ENCODE results near the gene IGSF9B.

Gene IGSF9B

DNA sequence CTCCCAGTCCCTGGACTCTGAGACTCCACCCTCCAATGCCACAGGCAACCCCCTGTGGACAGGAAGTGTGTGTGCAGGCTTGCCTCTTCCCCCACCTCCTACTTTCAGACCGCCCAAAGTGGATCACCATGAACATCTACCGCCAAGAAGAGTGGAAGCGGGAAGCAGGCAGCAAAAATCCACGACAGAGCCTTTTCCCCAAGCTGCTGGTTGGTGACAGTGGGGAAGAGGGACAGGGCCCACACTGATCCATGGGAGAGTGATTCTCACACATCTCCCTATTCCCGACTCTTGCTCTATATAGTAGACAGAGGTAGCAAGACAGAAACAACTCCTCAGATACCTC, 58.0 kb downstream of the IGSF9B start:
- H3K4me3 ChIP-seq (ENCODE audit: control insufficient read depth, low read depth, low read length) = no peak overlapping the region
- no peak for DNase-seq (ENCODE audit: low read depth)
- no peak for TF ChIP-seq CTCF (conservative IDR thresholded peaks at IDR 0.05; ENCODE audit: control insufficient read depth, insufficient read depth, low read depth, low read length)

DNA sequence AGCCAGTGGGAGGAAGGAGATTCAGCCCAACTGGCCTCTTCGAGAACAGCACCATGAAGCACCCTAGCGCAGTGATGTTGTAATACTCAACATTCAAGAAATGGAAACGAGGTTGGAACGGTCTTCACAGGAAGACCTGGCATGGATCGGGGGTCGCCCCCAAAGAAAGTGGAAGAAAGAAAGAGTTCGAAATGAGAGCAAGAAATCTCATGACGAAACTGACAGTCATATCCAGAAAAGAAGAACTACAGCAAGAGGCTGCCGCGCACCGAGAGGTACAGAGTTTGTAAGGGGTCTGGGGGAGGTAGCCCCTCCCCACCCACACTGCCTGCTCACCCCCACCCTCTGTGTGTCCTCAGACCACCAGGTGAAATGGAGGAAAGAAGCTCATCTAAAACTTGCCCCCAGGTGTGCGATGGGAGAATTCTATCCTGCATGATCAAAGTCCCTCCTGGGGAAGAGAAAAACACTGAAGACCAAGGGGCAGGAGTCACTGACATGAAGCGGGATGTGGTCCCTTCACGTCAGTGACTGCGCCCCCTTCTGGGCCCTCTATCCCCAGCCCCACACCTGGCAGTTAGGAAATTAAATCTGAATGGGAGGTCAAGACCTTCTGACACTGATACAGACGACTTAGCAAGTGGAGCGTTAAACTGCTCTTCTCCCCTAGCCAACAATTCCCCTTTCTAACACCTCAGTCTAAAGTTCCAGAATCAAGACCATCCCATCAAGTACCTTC, 58.6 kb downstream of the IGSF9B start:
- H3K4me3 ChIP-seq (ENCODE audit: control insufficient read depth, low read depth, low read length) = no peak overlapping the region
- DNase-seq (ENCODE audit: low read depth) = no peak
- no peak for TF ChIP-seq CTCF (conservative IDR thresholded peaks at IDR 0.05; ENCODE audit: control insufficient read depth, insufficient read depth, low read depth, low read length)

DNA sequence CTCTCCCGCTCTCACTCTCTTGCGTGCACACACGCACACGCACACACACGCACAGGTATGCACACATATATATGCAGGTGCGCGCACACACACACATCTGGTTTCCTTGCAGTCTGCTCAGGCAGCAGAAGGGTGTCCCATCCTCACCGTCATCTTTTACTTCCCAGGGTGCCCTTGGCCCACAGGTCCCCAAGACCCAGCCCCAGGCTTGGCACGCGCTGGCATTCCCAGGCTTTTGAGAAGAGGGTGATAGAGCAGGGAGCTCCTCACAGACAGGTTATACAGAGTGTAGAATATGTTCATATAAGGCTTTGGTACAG, 59.5 kb downstream of the IGSF9B start:
- DNase-seq (ENCODE audit: low read depth) = no peak
- H3K4me3 ChIP-seq (ENCODE audit: control insufficient read depth, low read depth, low read length) = no peak overlapping the region
- TF ChIP-seq CTCF (conservative IDR thresholded peaks at IDR 0.05; ENCODE audit: control insufficient read depth, insufficient read depth, low read depth, low read length) = no peak

DNA sequence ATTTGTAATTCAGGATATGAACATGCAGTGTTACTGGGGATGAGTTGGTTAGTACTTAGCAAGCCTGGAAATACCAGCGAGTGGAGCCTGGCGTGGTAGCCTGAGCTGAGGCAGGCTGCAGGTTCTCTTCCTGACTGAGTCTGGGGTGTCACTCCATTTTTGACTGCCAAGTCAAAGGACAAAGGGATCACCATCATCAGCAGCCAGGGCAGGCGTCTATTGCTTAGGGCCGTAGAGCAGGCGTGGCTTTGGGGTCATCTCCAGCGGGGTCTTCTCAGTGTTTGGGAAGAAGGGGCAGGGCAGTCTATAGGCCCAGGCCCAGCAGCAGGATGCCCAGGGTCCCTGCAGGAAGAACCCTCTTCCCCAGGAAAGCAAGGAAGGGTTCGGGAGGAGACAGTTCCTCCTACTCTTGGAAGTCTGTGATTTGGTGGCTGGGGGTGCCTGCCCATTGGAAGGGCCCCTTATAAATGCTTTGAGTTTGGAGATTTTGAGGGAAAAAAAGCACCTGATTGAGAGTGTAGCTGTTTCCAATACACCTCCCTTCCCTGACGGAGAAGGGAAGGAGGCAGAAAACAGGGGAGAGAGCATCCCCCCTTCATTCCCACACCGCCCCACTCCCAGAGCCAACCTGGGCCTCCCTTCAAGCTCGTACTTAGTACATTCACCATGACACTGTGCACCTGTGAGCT, 60.0 kb downstream of the IGSF9B start:
- DNase-seq (ENCODE audit: low read depth) = no peak
- no peak for TF ChIP-seq CTCF (conservative IDR thresholded peaks at IDR 0.05; ENCODE audit: control insufficient read depth, insufficient read depth, low read depth, low read length)
- H3K4me3 ChIP-seq (ENCODE audit: control insufficient read depth, low read depth, low read length) = no peak overlapping the region

GRCh38 chr11:133896028-133896427, 60.7 kb downstream of the IGSF9B start:
- H3K4me3 ChIP-seq (ENCODE audit: control insufficient read depth, low read depth, low read length) = no peak overlapping the region
- no peak for DNase-seq (ENCODE audit: low read depth)
- no peak for TF ChIP-seq CTCF (conservative IDR thresholded peaks at IDR 0.05; ENCODE audit: control insufficient read depth, insufficient read depth, low read depth, low read length)

DNA sequence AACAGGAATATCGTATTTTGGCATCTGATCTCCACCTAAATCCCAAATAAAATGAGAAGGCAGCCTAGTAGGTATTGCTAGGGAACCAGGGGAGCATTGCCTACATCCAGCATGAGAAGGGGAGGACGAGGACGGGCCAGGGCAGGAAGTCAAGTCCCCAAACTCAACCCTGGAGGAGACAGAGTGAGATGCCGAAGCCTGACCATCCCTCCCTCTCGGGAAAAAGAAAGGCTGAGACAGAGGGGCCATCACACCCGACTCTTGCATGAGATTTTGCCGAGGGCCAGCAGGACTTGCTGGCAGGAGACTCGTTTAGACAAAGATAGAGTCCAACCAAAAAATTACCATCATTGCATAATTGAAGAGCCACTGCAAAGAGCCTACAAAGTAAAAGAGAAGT, 61.2 kb downstream of the IGSF9B start:
- no peak for TF ChIP-seq CTCF (conservative IDR thresholded peaks at IDR 0.05; ENCODE audit: control insufficient read depth, insufficient read depth, low read depth, low read length)
- DNase-seq (ENCODE audit: low read depth) = no peak
- H3K4me3 ChIP-seq (ENCODE audit: control insufficient read depth, low read depth, low read length) = no peak overlapping the region

Data from fibroblast of mammary gland (primary cell).